ENCODE results near the gene C1QTNF1.

DNA sequence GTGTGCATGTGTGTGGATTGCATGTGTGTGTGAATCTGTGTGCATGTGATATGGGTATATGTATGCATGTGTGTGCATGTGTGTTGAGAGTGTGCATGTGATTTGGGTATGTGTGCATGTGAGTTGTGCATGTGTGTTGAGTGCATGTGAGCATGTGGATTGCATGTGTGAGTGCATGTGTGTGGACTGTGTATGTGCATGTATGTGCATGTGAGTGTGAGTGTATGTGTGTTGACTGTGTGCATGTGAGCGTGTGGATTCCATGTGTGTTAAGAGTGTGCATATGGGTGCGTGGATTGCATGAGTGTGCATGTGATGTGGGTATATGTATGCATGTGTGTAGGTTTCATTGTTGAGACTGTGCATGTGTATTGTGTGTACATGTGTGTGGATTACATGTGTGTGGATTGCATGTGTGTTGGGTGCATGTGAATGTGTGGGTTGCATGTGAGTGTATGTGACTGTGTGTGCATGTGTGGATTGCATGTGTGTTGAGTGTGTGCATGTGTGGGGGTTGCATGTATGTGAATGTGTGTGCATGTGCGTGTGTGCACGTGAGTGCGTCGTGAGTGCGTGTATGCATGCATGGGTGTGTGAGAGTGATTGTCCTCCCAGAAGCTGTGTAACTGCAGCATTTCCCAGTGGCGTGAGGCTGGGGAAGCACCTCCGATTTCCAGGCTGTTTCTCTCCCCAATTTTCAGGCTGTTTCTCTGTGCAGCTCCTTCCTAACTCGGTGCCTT lies 19.4 kb downstream of the C1QTNF1 start:
- TF ChIP-seq CTCF (IDR thresholded peaks at IDR 0.05; ENCODE audit: low read length) (no peak), EZH2phosphoT487 (IDR thresholded peaks at IDR 0.05; ENCODE audit: low read length) (no peak), EZH2 (optimal IDR thresholded peaks at IDR 0.05; ENCODE audit: low read depth, low read length) (no peak)
